GM12873 (cell line): Measurements from ENCODE around the gene CHP2.

ENCODE experiments used
- TF ChIP-seq, protein P1 (sequence below): IDR thresholded peaks from 2 replicates; pipeline ENCODE4 v1.5.1; 2012; ENCODE audit warnings: low read depth, mild to moderate bottlenecking, moderate library complexity, low read length, control low read depth; ENCODE audit not compliant: insufficient read depth; ENCODE audit errors: missing control alignments

Gene CHP2

DNA sequence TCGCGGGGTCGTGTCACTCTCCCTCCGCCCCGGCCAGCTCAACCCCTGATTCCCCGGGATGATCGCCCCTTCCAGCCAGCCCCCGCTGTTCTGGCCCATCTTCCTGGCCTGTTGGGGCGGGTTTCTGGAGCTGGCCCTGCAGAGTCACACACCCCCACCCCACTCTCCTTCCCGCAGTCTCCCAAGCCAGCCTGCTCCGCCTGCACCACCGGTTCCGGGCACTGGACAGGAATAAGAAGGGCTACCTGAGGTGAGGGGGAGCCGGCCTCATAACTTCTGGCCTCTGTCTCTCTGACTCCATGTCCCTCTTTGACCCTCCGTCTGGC, 621 bp downstream of the CHP2 start:
- TF ChIP-seq, protein P1, sequence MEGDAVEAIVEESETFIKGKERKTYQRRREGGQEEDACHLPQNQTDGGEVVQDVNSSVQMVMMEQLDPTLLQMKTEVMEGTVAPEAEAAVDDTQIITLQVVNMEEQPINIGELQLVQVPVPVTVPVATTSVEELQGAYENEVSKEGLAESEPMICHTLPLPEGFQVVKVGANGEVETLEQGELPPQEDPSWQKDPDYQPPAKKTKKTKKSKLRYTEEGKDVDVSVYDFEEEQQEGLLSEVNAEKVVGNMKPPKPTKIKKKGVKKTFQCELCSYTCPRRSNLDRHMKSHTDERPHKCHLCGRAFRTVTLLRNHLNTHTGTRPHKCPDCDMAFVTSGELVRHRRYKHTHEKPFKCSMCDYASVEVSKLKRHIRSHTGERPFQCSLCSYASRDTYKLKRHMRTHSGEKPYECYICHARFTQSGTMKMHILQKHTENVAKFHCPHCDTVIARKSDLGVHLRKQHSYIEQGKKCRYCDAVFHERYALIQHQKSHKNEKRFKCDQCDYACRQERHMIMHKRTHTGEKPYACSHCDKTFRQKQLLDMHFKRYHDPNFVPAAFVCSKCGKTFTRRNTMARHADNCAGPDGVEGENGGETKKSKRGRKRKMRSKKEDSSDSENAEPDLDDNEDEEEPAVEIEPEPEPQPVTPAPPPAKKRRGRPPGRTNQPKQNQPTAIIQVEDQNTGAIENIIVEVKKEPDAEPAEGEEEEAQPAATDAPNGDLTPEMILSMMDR, result no peak

DNA sequence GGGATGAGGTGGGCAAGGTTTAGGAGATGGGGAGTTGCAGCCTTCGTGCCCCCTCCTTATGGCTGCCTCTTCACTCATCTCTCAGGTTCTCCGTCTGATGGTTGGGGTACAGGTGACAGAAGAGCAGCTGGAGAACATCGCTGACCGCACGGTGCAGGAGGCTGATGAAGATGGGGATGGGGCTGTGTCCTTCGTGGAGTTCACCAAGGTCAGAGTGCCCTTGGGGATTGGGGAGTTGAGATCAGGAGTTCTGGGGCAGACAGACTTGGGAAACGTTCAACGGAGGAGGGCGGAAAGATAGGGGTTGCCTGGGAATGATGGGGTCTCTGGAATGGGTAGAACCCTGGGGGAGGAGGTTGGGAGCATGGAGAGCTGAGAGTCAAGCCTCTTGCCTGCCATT, 2.3 kb downstream of the CHP2 start:
- TF ChIP-seq, protein P1, result no peak

DNA sequence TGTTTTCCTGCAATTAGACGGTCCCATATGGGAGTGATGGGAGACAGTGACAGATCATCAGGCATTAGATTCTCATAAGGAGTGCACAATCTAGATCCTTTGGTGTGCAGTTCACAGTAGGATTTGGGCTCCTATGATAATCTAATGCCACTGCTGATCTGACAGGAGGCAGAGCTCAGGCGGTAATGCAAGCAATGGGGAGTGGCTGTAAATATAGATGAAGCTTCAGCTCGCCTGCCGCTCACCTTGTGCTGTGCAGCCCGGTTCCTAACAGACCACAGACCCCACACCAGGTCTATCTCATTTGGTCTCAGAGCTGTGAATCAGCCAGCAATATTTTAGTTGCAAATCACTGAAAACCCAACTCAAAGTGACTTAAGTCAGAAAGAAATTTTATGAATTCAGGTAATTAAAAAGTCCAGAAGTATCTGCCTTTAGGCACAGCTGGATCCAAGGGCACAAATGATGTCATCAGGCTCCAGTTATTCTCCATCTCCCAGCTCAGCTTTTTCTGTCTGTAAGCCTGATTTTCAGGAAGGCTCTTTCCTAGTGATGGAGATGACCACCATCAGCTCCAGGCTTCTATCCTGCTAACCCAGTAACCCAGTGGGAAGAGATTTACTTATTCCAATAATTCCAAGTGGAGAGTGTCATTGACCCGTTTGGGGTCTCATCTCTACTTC, 3.3 kb downstream of the CHP2 start:
- TF ChIP-seq, protein P1, result no peak

DNA sequence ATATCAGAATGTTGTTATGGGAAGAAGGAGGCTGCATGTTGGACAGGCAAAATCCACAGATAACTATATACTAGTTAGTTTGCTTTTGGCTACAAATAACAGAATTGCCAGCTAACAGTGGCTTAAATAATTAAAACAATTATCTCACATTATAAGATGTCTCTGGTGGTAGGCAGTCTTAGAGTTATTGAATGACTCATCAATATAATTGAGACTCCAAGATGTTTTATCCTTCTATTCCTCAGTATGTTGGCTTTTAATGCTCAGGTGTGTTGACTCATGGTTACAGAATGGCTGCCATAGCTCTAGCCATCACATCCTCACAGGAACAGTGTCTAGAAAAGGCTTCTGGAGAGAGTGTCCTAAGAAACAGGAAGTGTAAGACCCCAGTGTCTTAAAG, 11.1 kb downstream of the CHP2 start:
- TF ChIP-seq, protein P1, result no peak

DNA sequence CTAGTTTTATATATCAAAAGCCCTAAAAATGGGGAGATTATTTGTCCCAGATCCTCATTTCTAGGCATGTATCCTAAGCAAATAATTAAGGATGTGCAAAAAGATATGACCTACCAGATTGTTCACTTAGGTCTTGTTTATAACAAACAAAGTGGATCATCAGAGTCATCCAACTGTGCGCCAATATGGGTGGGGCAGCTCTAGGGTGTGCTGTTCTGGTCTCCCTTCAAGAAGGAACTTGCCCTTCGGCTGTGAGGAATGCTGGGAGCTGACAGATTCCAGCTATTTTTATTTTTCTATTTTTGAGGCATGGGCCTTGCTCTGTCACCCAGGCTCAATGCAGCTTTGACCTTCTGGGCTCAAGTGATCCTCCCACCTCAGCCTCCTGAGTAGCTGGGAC, 13.8 kb downstream of the CHP2 start:
- TF ChIP-seq, protein P1, result no peak

DNA sequence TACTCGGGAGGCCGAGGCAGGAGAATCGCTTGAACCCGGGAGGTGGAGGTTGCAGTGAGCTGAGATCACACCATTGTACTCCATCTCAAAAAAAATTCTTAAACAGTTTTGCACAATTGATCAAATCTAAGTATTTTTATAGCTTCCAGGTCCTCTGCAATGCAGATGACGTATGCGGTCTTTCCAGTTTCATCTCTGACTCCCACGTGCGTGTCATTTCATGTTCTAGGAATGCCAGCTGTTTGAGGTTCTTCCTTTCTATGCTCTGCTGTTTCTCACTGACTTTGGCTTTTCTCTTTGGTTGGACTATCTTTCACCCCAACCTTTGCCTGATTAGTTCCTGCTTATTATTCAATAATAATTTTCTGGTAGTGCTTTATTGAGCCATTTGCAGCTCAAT, 16.2 kb downstream of the CHP2 start:
- TF ChIP-seq, protein P1, result no peak

DNA sequence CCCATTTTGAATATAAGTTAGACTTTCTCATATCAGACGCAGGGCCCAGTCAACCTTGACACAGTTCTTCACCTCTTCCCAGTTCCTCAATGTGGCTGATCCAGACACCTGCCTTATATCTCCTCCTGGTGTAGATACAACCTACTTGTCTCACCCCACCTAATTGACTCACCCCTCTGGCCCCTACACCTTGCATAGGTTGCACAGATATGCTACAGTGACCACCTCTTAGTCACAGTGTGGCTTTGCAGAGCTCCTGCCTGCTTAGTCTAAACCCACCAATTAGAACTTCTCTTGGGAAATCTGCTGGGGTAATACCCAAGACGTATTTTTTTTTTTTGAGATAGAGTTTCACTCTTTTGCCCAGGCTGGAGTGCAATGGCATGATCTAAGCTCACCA, 16.8 kb downstream of the CHP2 start:
- TF ChIP-seq, protein P1, result no peak

DNA sequence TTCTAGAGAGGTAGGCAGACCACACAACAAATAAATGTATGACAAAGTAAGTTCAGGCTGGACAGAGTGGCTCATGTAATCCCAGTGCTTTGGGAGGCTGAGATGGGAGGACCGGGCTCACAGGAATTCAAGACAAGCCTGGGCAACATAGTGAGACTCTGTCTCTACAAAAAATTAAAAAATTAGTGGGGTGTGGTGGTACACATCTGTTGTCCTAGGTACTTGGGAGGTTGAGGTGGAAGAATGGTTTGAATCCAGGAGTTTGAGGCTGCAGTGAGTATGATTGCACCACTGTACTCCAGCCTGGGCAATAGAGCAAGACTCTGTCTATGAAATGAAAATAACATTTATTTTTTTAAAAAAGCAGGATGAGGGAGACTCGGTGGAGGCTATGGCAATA, 18.5 kb downstream of the CHP2 start:
- TF ChIP-seq, protein P1, result no peak
